K562 (cell line): Measurements from ENCODE around the gene NAP1L2. TPM values are rescaled to one million over a fixed set of nuclear protein-coding genes. Genes with fewer than 3 reads are reported as not detected.
"Not testable (repeated sequence)": the region's sequence is repeated elsewhere in the genome, so short reads cannot be mapped to it uniquely, and the experiment has no call there.

Source experiments
- ATAC-seq: fragments of 200-7000 bp; cut with Tn5 transposase; 3 replicates; pipeline ENCODE4 v1.9.1; 2020; ENCODE audit warnings: moderate library complexity
- BruUV-seq: library from RNA; stranded (reverse); fragments of 400-500 nt; replicated peaks from 2 replicates; lab custom pipeline; 2021; lab: Mats Ljungman, UMichigan
- CTCF ChIA-PET: fragments of 300-600 bp; formaldehyde crosslinking; extraction: SDS; loops from one replicate; lab custom pipeline; 2021; ENCODE audit warnings: low intra/inter-chr PET ratio; lab: Yijun Ruan, JAX
- POLR2A ChIA-PET: fragments of 300-600, 350-650 bp; sonication (Branson Sonifier 250); formaldehyde crosslinking; extraction: SDS; loops from one replicate; lab custom pipeline; 2021; ENCODE audit warnings: antibody characterized with exemption, inconsistent platforms; lab: Yijun Ruan, JAX
- DNase-seq, 4 experiments: peaks; one replicate each; pipeline versions ENCODE4 v3.0.0 to v3.0.0-alpha.2; 2011 to 2018; ENCODE audit warnings: low spot score in 3 of 4, mixed read lengths in 3 of 4; ENCODE audit errors: extremely low read depth in 1 of 4
- FAIRE-seq: peaks from 2 replicates; lab custom pipeline; 2011; peaks lifted over from hg19 to GRCh38; lab: Jason Lieb, UNC
- H2AFZ ChIP-seq: 2 replicates; pipeline ENCODE4 v1.6.0; 2011; ENCODE audit warnings: low read depth, low read length, control low read depth, inconsistent platforms
- H3K27ac ChIP-seq: fragments of 200-600 bp; 3 replicates; pipeline ENCODE4 v1.8.0; 2011; ENCODE audit warnings: low read depth, mild to moderate bottlenecking, control low read depth, inconsistent platforms, low read length, moderate library complexity, mixed read lengths; ENCODE audit errors: extremely low read depth
- H3K27me3 ChIP-seq, 2 experiments: fragments of 300-600 bp in 1 of 2; 2 replicates in 1 of 2; 3 replicates in 1 of 2; pipeline versions ENCODE4 v1.6.0 to v1.8.0; 2011; ENCODE audit warnings: inconsistent platforms in 2 of 2, low read length in 2 of 2, mild to moderate bottlenecking in 1 of 2, mixed read lengths in 1 of 2, moderate library complexity in 1 of 2; ENCODE audit not compliant: control insufficient read depth in 2 of 2, insufficient read depth in 2 of 2
- H3K36me3 ChIP-seq: fragments of 300-600 bp; 3 replicates; pipeline ENCODE4 v1.8.0; 2011; ENCODE audit warnings: mild to moderate bottlenecking, low read length, inconsistent platforms; ENCODE audit not compliant: control insufficient read depth, insufficient read depth
- H3K4me1 ChIP-seq, 2 experiments: fragments of 200-600 bp in 1 of 2; replicated peaks in 1 of 2; 2 replicates in 1 of 2; 3 replicates in 1 of 2; pipeline versions ENCODE4 v1.5.1 to v1.8.0; 2011; ENCODE audit warnings: inconsistent platforms in 2 of 2, low read length in 2 of 2, mild to moderate bottlenecking in 1 of 2, mixed read lengths in 1 of 2, moderate library complexity in 1 of 2; ENCODE audit not compliant: control insufficient read depth in 2 of 2, insufficient read depth in 2 of 2
- H3K4me2 ChIP-seq: 2 replicates; pipeline ENCODE4 v1.6.1; 2011; ENCODE audit warnings: low read length, control low read depth, inconsistent platforms, mixed read lengths; ENCODE audit not compliant: insufficient read depth
- H3K4me3 ChIP-seq: fragments of 200-600 bp; sonication (generic), shearing (Covaris generic); 2 replicates; pipeline ENCODE4 v1.5.1; 2016; ENCODE audit warnings: control low read depth, inconsistent platforms
- H3K79me2 ChIP-seq: fragments of 200-600 bp; 3 replicates; pipeline ENCODE4 v1.8.0; 2011; ENCODE audit warnings: low read length, inconsistent platforms; ENCODE audit not compliant: control insufficient read depth, insufficient read depth
- H3K9ac ChIP-seq, 2 experiments: 2 replicates each; pipeline versions ENCODE4 v1.6.0 to v1.6.1; 2011; ENCODE audit warnings: low read depth in 2 of 2, low read length in 2 of 2, control low read depth in 1 of 2, inconsistent platforms in 1 of 2, mild to moderate bottlenecking in 1 of 2, mixed read lengths in 1 of 2; ENCODE audit not compliant: insufficient read depth in 1 of 2
- H3K9me1 ChIP-seq: one replicate; pipeline ENCODE4 v1.6.0; 2011; ENCODE audit warnings: inconsistent platforms, mild to moderate bottlenecking, low read length, moderate library complexity; ENCODE audit not compliant: control insufficient read depth, insufficient read depth
- H3K9me3 ChIP-seq: replicated peaks from 2 replicates; pipeline ENCODE4 v1.5.1; 2011; ENCODE audit warnings: low read depth, low read length, inconsistent platforms; ENCODE audit not compliant: control insufficient read depth, insufficient read depth
- H4K20me1 ChIP-seq: replicated peaks from 2 replicates; pipeline ENCODE4 v1.6.1; 2011; ENCODE audit warnings: low read length, inconsistent platforms, mixed read lengths; ENCODE audit not compliant: control insufficient read depth, insufficient read depth
- WGBS: fragments of 100-300 bp; shearing (Covaris generic); methylation state at CpG from one replicate; pipeline ENCODE4 v1.1.6; 2016; ENCODE audit warnings: low coverage, mixed read lengths; ENCODE audit not compliant: insufficient coverage; ENCODE audit errors: missing lambda C conversion rate; 5-methylcytosine and 5-hydroxymethylcytosine counted together
- in situ Hi-C: fragments of 300-500 bp; cut with MboI; formaldehyde crosslinking; loops from 4 replicates; pipeline ENCODE4 v1.15.0; 2018; ENCODE audit warnings: inconsistent platforms, mixed read lengths
- intact Hi-C: fragments of 100-400 bp; cut with micrococcal nuclease; formaldehyde crosslinking; loops from 2 replicates; pipeline ENCODE4 v1.14.2; 2022
- polyA plus RNA-seq, 8 experiments: library from polyadenylated mRNA; depleted of rRNA in 4 of 8; stranded (reverse) in 5 of 8; unstranded in 3 of 8; fragments of >200 nt; fragmentation: Nextera tagmentation in 2 of 8; fragmentation: Illumina TruSeq in 1 of 8; extraction: Ambion mirVana in 2 of 8; extraction: Trizol in 1 of 8; gene quantifications; 2 replicates each; pipeline versions ENCODE4 v1.2.1 to v1.2.3, GENCODE V29; 2011 to 2014; ENCODE audit warnings: inconsistent platforms in 1 of 8, missing spikeins in 1 of 8
- total RNA-seq, 7 experiments: library from RNA; depleted of rRNA in 6 of 7; stranded (reverse); fragments of >200 nt in 6 of 7; fragmentation: Illumina TruSeq in 2 of 7; extraction: Trizol in 2 of 7; gene quantifications; 2 replicates each; pipeline versions ENCODE4 v1.2.1 to v1.2.3, GENCODE V29; 2011 to 2021; ENCODE audit warnings: low replicate concordance in 1 of 7

NAP1L2 gene
- total and polyA plus RNA-seq, 9 of the 15 experiments (the other 6 are each of a cell fraction or from before 2014, with no cell fraction given) = 0.03 to 0.16 (median 0.05) TPM; not detected in 5

GRCh38 chrX:73168945-73169344 is 45.7 kb downstream of the NAP1L2 start:
- H3K4me3 ChIP-seq, H3K4me2 ChIP-seq, CTCF ChIA-PET, H3K79me2 ChIP-seq, FAIRE-seq, H3K9me1 ChIP-seq, H2AFZ ChIP-seq, H3K27ac ChIP-seq, POLR2A ChIA-PET, H3K4me1 ChIP-seq, DNase-seq, H4K20me1 ChIP-seq, ATAC-seq, H3K27me3 ChIP-seq, BruUV-seq, intact Hi-C loops, H3K9me3 ChIP-seq, H3K9ac ChIP-seq, H3K36me3 ChIP-seq, in situ Hi-C loops: not testable (repeated sequence)
- 0% methylated on average over 1 of the region's 1 CpG for WGBS

Other genes with a start within 250 kb of the NAP1L2 start
- gene PABPC1L2B, start 211.9 kb downstream of the NAP1L2 start, total RNA-seq (2014; rRNA removed) = not detected in 2 replicates
- not detected in 2 replicates for gene PABPC1L2B, start 211.9 kb downstream of the NAP1L2 start, total RNA-seq (2014; rRNA removed; fragmentation: Illumina TruSeq; extraction: Trizol)
- not detected in 2 replicates for gene PABPC1L2B, start 211.9 kb downstream of the NAP1L2 start, total RNA-seq (2015; rRNA removed; fragmentation: Illumina TruSeq; extraction: Trizol)
- not detected in 2 replicates for gene PABPC1L2B, start 211.9 kb downstream of the NAP1L2 start, total RNA-seq (2021)
- not detected in 2 replicates for gene PABPC1L2B, start 211.9 kb downstream of the NAP1L2 start, polyA plus RNA-seq (2011; rRNA removed)
- not detected in 2 replicates for gene PABPC1L2B, start 211.9 kb downstream of the NAP1L2 start, polyA plus RNA-seq (2014; fragmentation: Illumina TruSeq; extraction: Trizol)
- gene PABPC1L2B, start 211.9 kb downstream of the NAP1L2 start, polyA plus RNA-seq (2014; fragmentation: Nextera tagmentation; extraction: Ambion mirVana) = not detected
- not detected in 2 replicates for gene PABPC1L2B, start 211.9 kb downstream of the NAP1L2 start, polyA plus RNA-seq (2014; rRNA removed)
- gene PABPC1L2A, start 135.3 kb downstream of the NAP1L2 start, total RNA-seq (2014; rRNA removed) = not detected in 2 replicates
- gene PABPC1L2A, start 135.3 kb downstream of the NAP1L2 start, total RNA-seq (2014; rRNA removed; fragmentation: Illumina TruSeq; extraction: Trizol) = not detected in 2 replicates
- gene PABPC1L2A, start 135.3 kb downstream of the NAP1L2 start, total RNA-seq (2015; rRNA removed; fragmentation: Illumina TruSeq; extraction: Trizol) = not detected in 2 replicates
- gene PABPC1L2A, start 135.3 kb downstream of the NAP1L2 start, total RNA-seq (2021) = not detected in 2 replicates
- gene PABPC1L2A, start 135.3 kb downstream of the NAP1L2 start, polyA plus RNA-seq (2011; rRNA removed) = not detected in 2 replicates
- gene PABPC1L2A, start 135.3 kb downstream of the NAP1L2 start, polyA plus RNA-seq (2014; fragmentation: Illumina TruSeq; extraction: Trizol) = not detected in 2 replicates
- not detected for gene PABPC1L2A, start 135.3 kb downstream of the NAP1L2 start, polyA plus RNA-seq (2014; fragmentation: Nextera tagmentation; extraction: Ambion mirVana)
- not detected in 2 replicates for gene PABPC1L2A, start 135.3 kb downstream of the NAP1L2 start, polyA plus RNA-seq (2014; rRNA removed)
- gene CDX4, start 232.2 kb upstream of the NAP1L2 start, total RNA-seq (2014; rRNA removed) = not detected in 2 replicates
- gene CDX4, start 232.2 kb upstream of the NAP1L2 start, total RNA-seq (2014; rRNA removed; fragmentation: Illumina TruSeq; extraction: Trizol) = not detected in 2 replicates
- gene CDX4, start 232.2 kb upstream of the NAP1L2 start, total RNA-seq (2015; rRNA removed; fragmentation: Illumina TruSeq; extraction: Trizol) = not detected in 2 replicates
- not detected in 2 replicates for gene CDX4, start 232.2 kb upstream of the NAP1L2 start, total RNA-seq (2021)
- gene CDX4, start 232.2 kb upstream of the NAP1L2 start, polyA plus RNA-seq (2011; rRNA removed) = not detected in 2 replicates
- gene CDX4, start 232.2 kb upstream of the NAP1L2 start, polyA plus RNA-seq (2014; fragmentation: Illumina TruSeq; extraction: Trizol) = not detected in 2 replicates
- gene CDX4, start 232.2 kb upstream of the NAP1L2 start, polyA plus RNA-seq (2014; fragmentation: Nextera tagmentation; extraction: Ambion mirVana) = not detected
- gene CDX4, start 232.2 kb upstream of the NAP1L2 start, polyA plus RNA-seq (2014; rRNA removed) = not detected in 2 replicates